ENCODE results near the gene ARHGAP6.

Gene ARHGAP6

DNA sequence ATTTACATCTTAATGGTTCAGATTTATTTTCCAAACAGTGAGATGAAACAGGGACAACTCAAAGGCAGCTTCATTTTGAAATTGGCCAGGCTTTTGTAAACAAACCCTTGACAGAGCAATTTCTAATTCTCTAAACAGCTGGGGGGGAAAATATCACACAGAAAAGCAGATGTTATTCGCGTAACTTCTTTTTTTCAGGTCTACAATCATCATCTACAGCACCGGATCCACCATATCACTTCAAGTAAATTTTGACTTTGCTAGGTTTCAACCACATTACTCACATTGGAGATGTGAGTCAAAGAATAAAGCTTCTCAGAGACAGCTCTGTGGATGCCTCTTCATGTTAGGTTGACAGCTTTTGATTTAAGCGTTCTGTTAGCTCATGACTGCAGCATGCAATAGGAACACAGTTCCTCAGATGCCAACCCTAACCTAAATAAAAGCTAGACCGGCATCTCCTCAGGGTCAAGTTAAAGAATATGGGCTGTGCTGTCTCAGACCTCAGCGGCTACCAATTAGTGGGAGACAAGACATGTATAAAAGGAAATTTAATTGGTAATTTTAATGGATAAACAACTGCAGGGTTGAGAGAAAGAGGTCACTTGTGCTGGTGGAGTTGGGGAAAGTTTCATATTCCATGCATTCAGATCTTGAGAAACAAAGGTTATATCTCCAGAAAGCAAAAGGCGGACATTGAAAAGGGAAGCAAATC lies 345.8 kb downstream of the ARHGAP6 start:
- H3K4me3 ChIP-seq (ENCODE audit: low read depth, low read length) = no peak overlapping the region
- TF ChIP-seq, protein P1, sequence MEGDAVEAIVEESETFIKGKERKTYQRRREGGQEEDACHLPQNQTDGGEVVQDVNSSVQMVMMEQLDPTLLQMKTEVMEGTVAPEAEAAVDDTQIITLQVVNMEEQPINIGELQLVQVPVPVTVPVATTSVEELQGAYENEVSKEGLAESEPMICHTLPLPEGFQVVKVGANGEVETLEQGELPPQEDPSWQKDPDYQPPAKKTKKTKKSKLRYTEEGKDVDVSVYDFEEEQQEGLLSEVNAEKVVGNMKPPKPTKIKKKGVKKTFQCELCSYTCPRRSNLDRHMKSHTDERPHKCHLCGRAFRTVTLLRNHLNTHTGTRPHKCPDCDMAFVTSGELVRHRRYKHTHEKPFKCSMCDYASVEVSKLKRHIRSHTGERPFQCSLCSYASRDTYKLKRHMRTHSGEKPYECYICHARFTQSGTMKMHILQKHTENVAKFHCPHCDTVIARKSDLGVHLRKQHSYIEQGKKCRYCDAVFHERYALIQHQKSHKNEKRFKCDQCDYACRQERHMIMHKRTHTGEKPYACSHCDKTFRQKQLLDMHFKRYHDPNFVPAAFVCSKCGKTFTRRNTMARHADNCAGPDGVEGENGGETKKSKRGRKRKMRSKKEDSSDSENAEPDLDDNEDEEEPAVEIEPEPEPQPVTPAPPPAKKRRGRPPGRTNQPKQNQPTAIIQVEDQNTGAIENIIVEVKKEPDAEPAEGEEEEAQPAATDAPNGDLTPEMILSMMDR (IDR thresholded peaks at IDR 0.05; ENCODE audit: borderline replicate concordance, insufficient read depth, low read depth, low read length) = no peak

DNA sequence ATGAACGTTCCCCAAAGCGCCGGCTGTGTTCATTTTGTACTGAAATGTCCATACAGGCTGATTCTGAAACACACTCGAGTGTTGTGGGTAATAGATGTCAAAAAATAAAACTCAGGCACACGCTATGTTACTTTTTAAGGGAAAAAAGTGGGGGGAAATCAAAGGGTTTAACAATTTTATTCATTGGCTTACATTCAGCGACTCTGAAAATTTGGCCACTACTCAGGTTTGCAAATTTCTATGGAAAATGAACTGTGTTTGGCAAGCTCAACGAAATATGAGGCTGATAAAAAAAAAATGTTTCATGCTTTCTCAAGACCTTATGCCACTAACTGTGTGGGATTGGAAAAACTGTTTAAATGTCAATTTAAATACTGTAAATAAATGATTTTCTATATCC lies 354.0 kb downstream of the ARHGAP6 start:
- H3K4me3 ChIP-seq (ENCODE audit: low read depth, low read length) = no peak overlapping the region
- TF ChIP-seq, protein P1 (IDR thresholded peaks at IDR 0.05; ENCODE audit: borderline replicate concordance, insufficient read depth, low read depth, low read length) = no peak

- H3K4me3 ChIP-seq (ENCODE audit: low read depth, low read length) = no peak overlapping the region
- TF ChIP-seq, protein P1 (IDR thresholded peaks at IDR 0.05; ENCODE audit: borderline replicate concordance, insufficient read depth, low read depth, low read length) = no peak
These were observed 356.5 kb downstream of the ARHGAP6 start for GRCh38 chrX:11309220-11309619.

DNA sequence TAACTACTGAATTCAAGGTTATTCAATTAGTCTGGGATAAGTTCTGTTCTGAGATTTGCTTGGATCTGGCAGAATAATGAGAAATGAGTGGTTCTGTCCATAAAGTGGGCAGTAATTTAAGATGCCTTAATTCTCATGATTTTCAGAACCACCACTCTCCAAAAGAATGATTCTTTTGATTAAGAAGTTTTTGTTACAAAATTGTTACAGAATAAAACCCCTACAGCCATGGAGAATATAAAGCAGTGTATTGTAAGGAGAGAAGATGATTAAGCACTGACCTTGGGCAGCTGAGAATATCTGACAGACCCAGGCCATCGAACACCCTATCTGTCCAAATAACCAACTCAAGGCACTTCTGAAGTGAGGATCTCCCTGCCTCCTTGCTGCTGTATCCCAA lies 360.1 kb downstream of the ARHGAP6 start:
- H3K4me3 ChIP-seq (ENCODE audit: low read depth, low read length) = no peak overlapping the region
- TF ChIP-seq, protein P1 (IDR thresholded peaks at IDR 0.05; ENCODE audit: borderline replicate concordance, insufficient read depth, low read depth, low read length) = no peak

GRCh38 chrX:11304829-11305228 lies 360.9 kb downstream of the ARHGAP6 start:
- TF ChIP-seq, protein P1 (IDR thresholded peaks at IDR 0.05; ENCODE audit: borderline replicate concordance, insufficient read depth, low read depth, low read length) = no peak

GRCh38 chrX:11298600-11298999 lies 367.1 kb downstream of the ARHGAP6 start:
- TF ChIP-seq, protein P1 (IDR thresholded peaks at IDR 0.05; ENCODE audit: borderline replicate concordance, insufficient read depth, low read depth, low read length) = no peak

More at GRCh38 chrX:11304829-11305228, 360.9 kb downstream of the ARHGAP6 start:
- no peak overlapping the region for H3K4me3 ChIP-seq (ENCODE audit: low read depth, low read length)

DNA sequence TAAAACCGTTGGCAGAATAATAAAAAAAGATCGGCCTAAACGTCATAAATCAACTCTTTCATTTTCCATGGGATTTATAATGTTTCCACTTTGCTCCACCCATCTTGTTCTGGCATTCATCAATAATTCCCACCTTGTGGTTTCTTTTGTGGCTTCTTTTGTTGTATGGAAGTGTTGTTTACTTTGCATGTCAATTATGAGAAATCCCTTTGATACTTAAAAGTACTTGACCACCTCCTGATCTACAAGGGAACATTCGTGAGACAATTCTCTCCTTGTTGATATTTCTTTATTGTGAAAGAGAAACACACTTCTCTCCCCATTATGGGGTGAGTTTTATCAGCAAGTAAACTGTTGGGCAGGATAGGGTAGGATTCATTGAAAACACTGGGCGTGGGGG lies 369.7 kb downstream of the ARHGAP6 start:
- no peak overlapping the region for H3K4me3 ChIP-seq (ENCODE audit: low read depth, low read length)
- TF ChIP-seq, protein P1 (IDR thresholded peaks at IDR 0.05; ENCODE audit: borderline replicate concordance, insufficient read depth, low read depth, low read length) = no peak

More at GRCh38 chrX:11298600-11298999, 367.1 kb downstream of the ARHGAP6 start:
- H3K4me3 ChIP-seq (ENCODE audit: low read depth, low read length) = no peak overlapping the region

All from GM12875 (cell line).